ENCODE measurements around the gene ARAP3. TPM values are rescaled to one million over a fixed set of nuclear protein-coding genes. Genes with fewer than 3 reads are reported as not detected.
A peak's percentile ranks its signal among the peaks of the same experiment; 100 is the strongest.

ARAP3 gene
- total and polyA plus RNA-seq, 2 experiments from 2014 or later, result 18.4 to 33.2 TPM

DNA sequence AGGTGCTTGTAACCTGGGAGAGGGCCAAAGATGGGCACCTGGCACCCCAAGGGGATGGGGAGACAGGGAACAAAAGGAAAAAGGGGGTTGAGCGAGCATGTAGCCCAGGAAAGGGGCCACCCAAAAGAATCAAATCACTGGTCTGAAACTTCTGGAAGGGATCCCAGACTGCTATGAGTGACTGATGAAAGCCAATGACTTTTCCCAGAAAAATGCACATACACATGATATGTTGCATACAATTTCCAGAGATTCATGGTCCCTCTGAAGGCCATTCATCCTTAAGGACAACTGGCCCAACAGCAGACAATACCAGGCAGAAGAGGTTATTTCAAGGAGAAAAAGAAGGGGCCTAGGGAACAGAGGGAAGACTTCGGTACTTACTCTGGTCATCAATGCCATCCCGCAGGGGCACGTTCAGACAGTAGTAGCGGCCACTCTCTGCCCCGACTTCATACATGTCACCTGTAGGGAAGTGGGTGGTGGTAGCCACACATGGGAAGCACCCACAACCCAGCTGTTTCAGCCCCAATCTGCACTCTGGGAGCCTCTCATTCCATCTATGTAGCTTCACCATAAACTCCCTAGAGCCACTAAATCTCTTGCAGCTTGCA is 53.7 kb downstream of the ARAP3 start:
- Mint-ChIP-seq H3K4me1 (peaks cover 8% of the 10 kb centered on the region), H3K36me3 (ENCODE audit: low read depth) (peaks cover 56% of the 10 kb centered on the region), H3K27ac (no peak overlapping the region), H3K4me3 (no peak overlapping the region), H3K27me3 (ENCODE audit: insufficient read depth, low read depth, poor library complexity) (no peaks in the 10 kb centered on the region), H3K9me3 (no peaks in the 10 kb centered on the region)
- Histone ChIP-seq H3F3A (replicated peaks; ENCODE audit: low read depth) (0 out of 2 replicates have a peak, but pooled peaks cover 10% of the 10 kb centered on the region), H2AFZ (no peak overlapping the region), H3K79me2 (replicated peaks; ENCODE audit: insufficient read depth) (peaks cover 24% of the 10 kb centered on the region), H3K27ac (ENCODE audit: low read depth) (no peak overlapping the region), H3K36me3 (ENCODE audit: insufficient read depth) (peaks cover 22% of the 10 kb centered on the region), H3K4me2 (no peak overlapping the region), H3K9me2 (ENCODE audit: insufficient read depth) (no peaks in the 10 kb centered on the region), H4K20me1 (replicated peaks; ENCODE audit: insufficient read depth) (peaks cover 33% of the 10 kb centered on the region), H3K27me3 (ENCODE audit: insufficient read depth) (no peaks in the 10 kb centered on the region), H3K4me3 (no peak overlapping the region), H3K4me1 (ENCODE audit: insufficient read depth) (peaks cover 8% of the 10 kb centered on the region; the same call in 1 of the 2 replicates)
- no peak for DNase-seq (ENCODE audit: low spot score)
- ATAC-seq, result no peak
- TF ChIP-seq CREB1 (CRISPR knock-in tag; IDR thresholded peaks at IDR 0.05; ENCODE audit: low read depth) (no peak), POLR2AphosphoS5 (IDR thresholded peaks at IDR 0.05; ENCODE audit: low read depth) (no peak)

DNA sequence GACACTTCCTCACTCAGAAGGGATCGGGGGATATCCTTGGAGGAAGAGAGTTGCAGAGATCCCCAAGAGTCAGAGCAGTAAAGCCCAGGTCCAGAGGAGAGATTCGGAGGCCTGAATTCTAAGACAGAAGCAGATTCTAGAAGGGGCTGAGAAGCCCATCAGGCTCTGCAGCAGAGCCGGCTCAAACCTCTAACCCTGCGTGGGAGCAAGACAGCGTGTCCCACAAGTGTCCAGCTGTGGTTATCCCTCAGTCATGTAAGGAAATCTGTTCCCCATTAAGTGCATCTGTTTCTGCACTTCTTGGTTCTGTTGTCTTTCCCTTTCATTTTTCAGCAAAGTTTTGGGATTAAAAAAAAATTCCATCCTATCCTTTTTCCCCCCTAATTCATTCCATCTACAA is 58.4 kb downstream of the ARAP3 start:
- H3K4me3 ChIP-seq, result no peak overlapping the region
- no peak overlapping the region for H2AFZ ChIP-seq
- peak overlapping the region; percentile 65 for H3K4me2 ChIP-seq
- Mint-ChIP-seq H3K4me1 (peaks cover 11% of the 10 kb centered on the region), H3K9me3 (no peaks in the 10 kb centered on the region), H3K27ac (0 out of 2 replicates have a peak overlapping the region, but pooled peaks have one; percentile 59), H3K27me3 (ENCODE audit: insufficient read depth, low read depth, poor library complexity) (peaks cover 3% of the 10 kb centered on the region), H3K36me3 (ENCODE audit: low read depth) (peaks cover 59% of the 10 kb centered on the region), H3K4me3 (no peak overlapping the region; the same call in 2 of the 3 replicates)
- H3K9me2 ChIP-seq (ENCODE audit: insufficient read depth), result no peaks in the 10 kb centered on the region
- H3F3A ChIP-seq (replicated peaks; ENCODE audit: low read depth), result peaks cover 21% of the 10 kb centered on the region; the same call in 1 of the 2 replicates
- no peak for ATAC-seq
- DNase-seq (ENCODE audit: low spot score), result no peak
- peak overlapping the region; percentile 78 for H3K27ac ChIP-seq (ENCODE audit: low read depth)
- no peak for TF ChIP-seq ZNF114 (CRISPR knock-in tag; IDR thresholded peaks at IDR 0.05)
- no peak for TF ChIP-seq REST (IDR thresholded peaks at IDR 0.05; ENCODE audit: unreplicated experiment)
- peaks cover 25% of the 10 kb centered on the region for H3K36me3 ChIP-seq (ENCODE audit: insufficient read depth)
- H3K79me2 ChIP-seq (replicated peaks; ENCODE audit: insufficient read depth), result no peaks in the 10 kb centered on the region
- peaks cover 18% of the 10 kb centered on the region; the same call in 1 of the 2 replicates for H3K4me1 ChIP-seq (ENCODE audit: insufficient read depth)
- H4K20me1 ChIP-seq (replicated peaks; ENCODE audit: insufficient read depth), result peaks cover 15% of the 10 kb centered on the region
- no peaks in the 10 kb centered on the region for H3K27me3 ChIP-seq (ENCODE audit: insufficient read depth)

DNA sequence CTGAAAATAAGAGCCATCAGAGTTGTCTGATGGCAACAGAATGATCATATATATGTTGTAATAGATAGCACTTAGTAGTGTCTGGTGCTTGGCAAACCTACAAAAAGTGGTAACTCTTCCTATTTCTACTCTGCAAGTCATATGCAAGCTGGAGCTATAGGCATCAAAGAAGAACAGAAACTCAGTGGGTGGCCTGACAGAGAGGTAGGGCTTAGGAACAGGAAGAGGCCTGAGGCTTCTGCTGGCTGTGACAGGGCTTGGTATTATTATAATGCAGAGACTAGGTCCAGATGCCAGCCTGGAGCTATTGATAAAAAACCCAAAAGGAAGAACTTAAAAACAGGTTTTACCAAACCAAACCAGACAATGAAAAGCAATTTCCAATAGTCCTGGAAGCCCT is 58.8 kb downstream of the ARAP3 start:
- H3K36me3 Mint-ChIP-seq (ENCODE audit: low read depth), result peaks cover 60% of the 10 kb centered on the region
- ATAC-seq (no peak), DNase-seq (ENCODE audit: low spot score) (peak; percentile 34)
- no peak overlapping the region; the same call in 2 of the 3 replicates for H3K4me3 Mint-ChIP-seq
- H3K4me1 Mint-ChIP-seq, result peaks cover 11% of the 10 kb centered on the region
- H3K27ac Mint-ChIP-seq, result 0 out of 2 replicates have a peak overlapping the region, but pooled peaks have one; percentile 59
- H3K79me2 ChIP-seq (replicated peaks; ENCODE audit: insufficient read depth), result no peaks in the 10 kb centered on the region
- peak overlapping the region; percentile 78; the same call in 1 of the 2 replicates for H3K27ac ChIP-seq (ENCODE audit: low read depth)
- H3K4me2 ChIP-seq, result peak overlapping the region; percentile 65
- peaks cover 6% of the 10 kb centered on the region for H3K27me3 Mint-ChIP-seq (ENCODE audit: insufficient read depth, low read depth, poor library complexity)
- peaks cover 18% of the 10 kb centered on the region; the same call in 1 of the 2 replicates for H3K4me1 ChIP-seq (ENCODE audit: insufficient read depth)
- no peaks in the 10 kb centered on the region for H3K9me2 ChIP-seq (ENCODE audit: insufficient read depth)
- no peak overlapping the region for H3K4me3 ChIP-seq
- no peaks in the 10 kb centered on the region for H3K9me3 Mint-ChIP-seq
- peaks cover 25% of the 10 kb centered on the region for H3K36me3 ChIP-seq (ENCODE audit: insufficient read depth)
- peaks cover 21% of the 10 kb centered on the region; the same call in 1 of the 2 replicates for H3F3A ChIP-seq (replicated peaks; ENCODE audit: low read depth)
- no peak overlapping the region for H2AFZ ChIP-seq
- peaks cover 15% of the 10 kb centered on the region for H4K20me1 ChIP-seq (replicated peaks; ENCODE audit: insufficient read depth)
- no peaks in the 10 kb centered on the region for H3K27me3 ChIP-seq (ENCODE audit: insufficient read depth)
- no peak for TF ChIP-seq CTCF (conservative IDR thresholded peaks at IDR 0.05; ENCODE audit: low read depth in 2 of 2)
